CD4-positive, alpha-beta T cell treated with Interleukin-21 for 1 hour (primary cell): ENCODE measurements around the gene ST8SIA5.

Source experiments
- DNase-seq: peaks from one replicate; pipeline ENCODE4 v3.0.0-alpha.2; 2020

ST8SIA5 gene

DNA sequence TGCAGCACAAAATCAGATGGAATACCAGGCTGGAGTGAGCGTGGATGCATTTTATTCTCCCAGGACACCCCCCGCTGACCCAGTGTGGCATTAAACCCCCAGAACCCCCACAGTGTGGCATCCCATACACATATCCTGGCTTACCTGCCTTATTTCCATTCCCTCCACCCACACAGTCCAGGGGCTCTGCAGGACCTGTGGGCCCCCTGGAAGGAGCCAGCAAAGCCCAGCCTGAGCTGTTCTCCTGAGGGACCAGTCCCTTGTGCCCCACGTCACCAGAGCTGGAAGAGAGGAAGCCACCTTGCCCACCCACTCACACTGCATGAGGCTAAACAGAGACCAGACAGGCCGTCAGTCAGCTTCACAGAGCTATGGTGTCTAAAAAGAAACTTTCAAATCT lies 20.1 kb downstream of the ST8SIA5 start:
- DNase-seq, result no peak

DNA sequence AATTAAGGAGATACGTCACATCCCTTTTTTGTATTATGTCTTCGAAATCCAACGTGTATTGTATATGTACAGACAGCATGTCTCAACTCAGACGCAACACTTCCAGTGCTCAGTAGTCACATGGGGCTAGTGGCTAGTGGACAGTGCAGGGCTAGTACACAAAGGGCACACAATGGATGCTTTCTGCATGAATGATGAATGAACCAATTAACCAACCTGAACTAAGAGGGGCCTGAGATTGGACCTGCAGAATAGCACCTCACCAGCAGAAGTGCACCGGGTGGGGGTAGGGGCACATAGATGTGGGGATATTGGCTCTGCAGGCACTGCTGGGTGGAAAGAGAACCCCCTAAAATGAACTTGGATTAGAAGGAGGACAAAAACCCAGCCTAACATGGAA lies 20.7 kb downstream of the ST8SIA5 start:
- no peak for DNase-seq

DNA sequence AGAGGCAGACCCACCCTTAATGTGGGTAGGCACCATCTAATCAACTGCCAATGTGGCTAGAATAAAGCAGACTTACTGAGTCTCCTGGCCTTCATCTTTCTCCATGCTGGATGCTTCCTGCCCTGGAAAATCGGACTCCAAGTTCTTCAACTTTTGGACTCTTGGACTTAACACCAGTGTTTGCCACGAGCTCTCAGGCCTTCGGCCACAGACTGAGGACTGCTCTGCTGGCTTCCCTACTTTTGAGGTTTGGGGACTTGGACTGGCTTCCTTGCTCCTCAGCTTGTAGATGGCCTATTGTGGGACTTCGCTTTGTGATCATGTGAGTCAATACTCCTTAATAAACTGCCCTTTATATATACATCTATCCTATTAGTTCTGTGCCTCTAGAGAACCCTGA lies 21.9 kb downstream of the ST8SIA5 start:
- no peak for DNase-seq

DNA sequence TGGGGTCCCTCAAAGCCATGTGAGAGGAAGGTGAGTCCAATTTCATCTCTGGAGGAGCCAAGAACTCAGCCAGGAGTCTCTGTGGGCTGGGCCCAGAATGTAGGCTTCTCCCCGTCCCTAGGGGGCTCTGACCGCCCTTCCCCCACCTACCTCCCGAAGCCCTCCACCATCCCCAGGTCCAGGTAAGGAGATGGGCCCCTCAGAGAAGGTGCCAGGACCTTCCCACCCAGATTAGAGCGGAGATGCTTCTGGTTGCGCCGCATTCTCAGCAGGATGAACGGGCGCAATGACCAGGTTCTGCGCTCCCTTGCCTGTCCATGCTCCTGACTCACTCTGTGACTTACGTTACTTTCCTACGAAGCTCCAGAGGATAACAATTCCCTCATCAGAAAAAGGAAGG lies 23.0 kb downstream of the ST8SIA5 start:
- DNase-seq, result no peak

DNA sequence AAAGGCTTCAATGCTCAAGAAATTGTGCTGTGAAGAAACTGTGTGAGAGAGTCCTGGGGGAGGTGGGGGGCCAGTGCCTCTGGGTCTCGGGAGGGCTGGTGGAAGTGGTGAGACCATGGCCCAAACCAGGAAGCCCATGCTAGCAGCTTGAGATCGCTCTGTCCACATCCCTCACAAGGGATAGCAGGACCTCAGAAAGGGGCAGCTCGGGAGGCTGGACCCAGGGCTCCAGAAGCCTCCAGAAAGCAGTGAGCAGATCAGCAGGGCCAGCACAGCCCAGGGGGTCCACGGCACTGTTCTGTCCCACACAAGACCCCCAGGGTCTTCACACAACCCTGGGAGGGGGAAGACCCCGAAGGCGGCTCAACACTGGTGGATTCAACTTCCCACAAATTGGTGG lies 24.1 kb downstream of the ST8SIA5 start:
- DNase-seq, result no peak

DNA sequence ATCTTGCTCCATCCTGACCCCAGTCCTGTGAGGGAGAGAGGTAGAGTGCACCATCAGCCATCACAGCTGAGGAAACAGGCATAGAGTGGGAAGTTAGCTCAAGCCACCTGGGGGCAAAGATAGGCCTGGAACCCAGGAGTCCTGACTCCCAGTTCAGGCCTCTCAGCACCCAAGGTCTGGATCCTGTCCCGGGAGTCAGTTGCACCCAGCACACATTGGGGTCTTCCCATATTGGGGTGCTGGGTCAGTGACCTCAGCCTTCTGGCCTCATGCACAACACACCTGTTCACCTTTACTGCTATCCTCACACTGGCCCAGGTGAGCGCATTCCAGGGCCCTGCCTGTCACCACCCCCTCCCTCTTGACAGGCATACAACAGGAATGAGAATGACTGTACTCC lies 24.7 kb downstream of the ST8SIA5 start:
- no peak for DNase-seq

DNA sequence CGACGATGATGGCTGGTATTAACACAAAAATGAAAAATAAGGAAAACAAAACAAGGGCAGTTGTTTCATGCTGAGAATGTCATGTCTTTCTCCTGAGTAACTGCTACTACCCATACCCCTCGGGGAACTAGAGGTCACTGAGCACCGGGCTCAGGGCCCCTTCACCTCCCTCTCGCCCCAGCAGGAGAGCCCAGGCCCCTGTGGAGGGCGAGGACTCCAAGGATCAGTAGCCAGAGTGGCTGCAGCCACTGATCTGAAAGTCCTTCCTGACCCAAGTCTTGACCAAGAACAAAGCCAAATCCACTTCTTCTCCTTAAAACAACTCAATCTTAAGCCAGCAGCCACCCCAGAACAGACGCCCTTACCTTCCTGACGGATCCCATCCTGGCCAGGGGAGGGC lies 25.5 kb downstream of the ST8SIA5 start:
- DNase-seq, result no peak

DNA sequence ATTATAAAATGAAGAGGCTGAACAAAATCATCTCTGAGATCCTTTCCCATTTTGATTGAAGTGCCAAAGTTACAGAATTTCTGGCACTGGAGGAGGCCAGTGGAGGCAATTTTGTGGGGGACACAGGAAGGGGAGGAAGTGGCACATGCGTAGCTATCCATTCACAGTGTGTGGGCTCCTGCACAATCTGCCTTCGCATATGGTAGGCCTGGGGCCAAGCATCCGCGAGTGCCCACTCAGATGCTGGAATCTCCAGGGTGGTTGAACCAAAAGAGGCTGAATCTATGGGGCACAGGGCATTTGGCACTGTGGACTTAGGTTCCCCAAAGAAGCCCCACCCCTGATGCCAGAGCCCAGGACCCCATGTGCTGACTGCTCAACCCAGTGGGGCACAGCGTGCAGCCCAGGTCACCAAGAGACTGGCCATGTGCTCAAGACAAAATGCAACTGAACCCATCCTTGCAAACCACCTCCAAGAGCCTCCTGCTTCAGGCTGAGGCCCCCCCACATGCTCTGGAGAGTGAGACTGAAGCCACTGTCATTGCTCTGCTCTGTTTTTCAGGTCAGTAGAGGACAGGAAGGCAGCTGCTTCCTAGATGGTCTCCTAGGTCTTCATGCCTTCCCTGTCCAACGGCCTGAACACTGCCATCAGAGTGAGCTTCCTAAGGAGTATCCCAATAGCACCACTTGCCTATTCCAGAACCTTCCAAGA lies 28.5 kb downstream of the ST8SIA5 start:
- no peak for DNase-seq

DNA sequence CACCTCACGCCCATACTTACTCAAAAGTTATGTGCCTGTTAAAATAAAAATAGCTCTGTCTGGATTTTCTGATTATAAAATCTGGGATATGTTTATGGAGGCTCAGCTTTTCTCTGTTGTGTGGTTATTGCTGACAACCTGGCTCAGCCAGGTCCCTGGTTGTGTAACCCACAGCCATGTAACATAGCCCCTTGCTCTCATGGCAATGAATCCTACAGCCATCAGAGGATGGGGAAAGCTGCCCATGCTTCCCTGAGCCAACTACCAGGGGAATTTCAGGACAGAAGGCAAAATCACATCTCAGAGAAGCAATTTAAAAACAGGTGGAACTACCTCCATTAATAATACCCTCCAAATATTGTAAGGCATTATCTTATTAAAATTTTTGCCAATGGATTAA lies 29.7 kb downstream of the ST8SIA5 start:
- no peak for DNase-seq

DNA sequence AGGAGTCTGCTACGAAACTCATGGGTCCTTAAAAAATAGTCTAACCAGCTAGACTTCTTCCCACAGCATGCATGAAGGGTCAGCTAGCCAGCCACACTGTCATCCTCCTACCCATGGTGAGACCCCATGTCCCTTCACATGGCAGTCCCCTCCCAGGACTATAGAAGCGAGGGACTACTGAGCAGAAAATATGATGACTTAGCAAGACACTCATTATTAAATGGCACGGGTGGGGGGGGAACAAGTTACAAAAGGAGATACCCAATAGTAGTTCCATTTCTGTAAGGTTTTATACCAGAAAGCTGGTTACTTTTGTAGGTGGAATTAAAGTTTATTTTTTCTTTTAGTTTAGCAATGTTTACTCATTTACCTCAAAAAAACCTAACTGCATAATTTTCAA lies 31.5 kb downstream of the ST8SIA5 start:
- DNase-seq, result no peak

DNA sequence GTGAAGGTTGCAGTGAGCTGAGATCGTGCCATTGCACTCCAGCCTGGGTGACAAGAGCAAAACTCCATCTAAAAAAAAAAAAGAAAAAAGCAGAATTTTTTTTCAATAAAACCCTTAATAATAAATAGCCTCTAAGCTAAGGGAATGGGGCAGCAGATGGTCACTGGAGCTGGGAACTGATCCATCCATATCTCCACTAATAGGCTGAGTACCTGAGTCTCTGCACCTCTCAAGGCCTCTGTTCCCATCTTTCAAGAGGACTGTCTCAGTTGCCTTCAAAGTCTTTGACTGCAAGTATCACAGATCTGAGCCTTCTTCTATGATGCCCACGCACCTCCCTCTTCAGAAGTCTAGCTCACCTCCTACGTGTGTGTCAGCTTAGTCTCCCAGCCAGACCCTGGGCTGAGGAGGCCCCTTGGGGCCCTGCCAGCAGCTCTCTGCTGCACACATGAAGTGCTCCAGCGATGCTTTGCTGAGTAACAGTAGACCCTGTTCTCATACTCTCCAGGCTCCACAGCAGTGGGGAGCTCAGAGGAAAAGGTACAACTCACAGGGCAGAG lies 32.9 kb downstream of the ST8SIA5 start:
- no peak for DNase-seq

DNA sequence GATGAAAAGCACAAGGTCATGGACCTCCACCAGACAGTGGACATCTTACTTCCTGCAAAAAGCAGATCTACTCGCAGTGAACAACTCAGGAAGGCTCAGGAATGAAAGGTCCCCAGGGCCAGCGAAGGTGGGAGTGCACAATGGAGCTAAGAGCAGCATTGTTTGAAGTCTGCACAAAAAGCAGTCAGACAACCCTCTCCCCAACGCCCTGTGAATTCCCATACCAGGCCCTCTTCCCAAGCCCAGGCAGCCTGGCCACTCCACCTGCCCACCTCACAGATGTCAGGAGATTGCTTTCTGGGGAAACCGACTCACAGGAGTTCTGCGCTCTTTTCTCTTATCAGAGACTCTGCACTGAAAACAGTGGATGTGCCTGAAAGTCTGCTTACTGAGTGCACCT lies 34.8 kb downstream of the ST8SIA5 start:
- no peak for DNase-seq

DNA sequence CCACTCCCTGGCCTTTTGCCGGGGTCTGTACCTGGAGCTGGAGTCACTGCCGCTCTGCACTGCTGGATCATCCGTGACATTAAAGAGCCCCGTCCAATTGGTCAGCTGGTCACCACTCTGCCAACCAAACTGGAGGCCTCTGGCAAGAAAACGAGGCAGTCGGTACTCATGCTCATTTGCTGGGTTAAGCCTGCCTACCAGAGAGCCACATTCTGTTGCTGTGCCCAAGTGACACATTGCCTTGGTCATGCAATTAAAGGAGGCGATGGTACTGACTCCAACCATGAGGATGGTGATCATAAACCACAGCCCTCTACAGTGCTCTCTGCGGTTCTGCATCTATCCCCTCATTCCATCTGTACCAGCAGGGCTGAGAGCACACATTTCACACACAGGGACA lies 35.5 kb downstream of the ST8SIA5 start:
- DNase-seq, result no peak

DNA sequence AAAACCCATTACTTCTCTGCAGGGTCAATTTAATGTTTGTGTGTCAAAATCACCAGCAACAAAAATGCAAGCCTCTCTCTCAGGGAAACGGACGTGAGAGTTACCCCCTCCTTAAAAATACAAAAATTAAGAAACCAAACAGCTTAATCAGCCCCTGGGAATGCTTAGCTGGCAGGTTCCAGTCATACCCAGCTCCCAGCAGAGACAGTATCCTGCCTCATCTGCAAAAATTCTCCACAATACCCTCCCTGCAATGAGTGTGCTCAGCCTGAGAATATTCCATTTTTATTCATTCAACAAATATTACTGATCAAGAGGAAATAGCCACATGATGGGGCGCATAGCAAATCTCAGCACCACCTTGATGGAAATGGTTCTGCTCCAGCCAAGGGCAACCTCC lies 36.3 kb downstream of the ST8SIA5 start:
- no peak for DNase-seq

DNA sequence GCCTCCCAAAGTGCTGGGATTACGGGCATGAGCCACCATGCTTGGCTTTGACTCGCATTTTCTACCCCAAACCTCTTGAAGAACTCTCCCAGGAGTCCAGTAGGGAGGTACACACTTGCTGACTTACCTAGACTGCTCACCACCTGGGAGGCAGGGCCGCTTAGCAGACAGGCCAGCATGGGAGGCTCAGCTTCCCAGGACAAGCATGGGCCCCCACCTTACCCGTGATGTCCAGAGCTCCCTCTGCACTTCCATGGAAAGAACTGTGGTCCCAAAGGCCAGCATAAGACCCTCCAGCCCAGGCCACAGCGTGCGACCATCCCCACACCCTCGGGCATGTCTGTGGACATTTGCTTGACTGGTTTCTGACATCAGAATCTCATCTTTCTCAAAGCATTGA lies 36.8 kb downstream of the ST8SIA5 start:
- DNase-seq, result no peak

DNA sequence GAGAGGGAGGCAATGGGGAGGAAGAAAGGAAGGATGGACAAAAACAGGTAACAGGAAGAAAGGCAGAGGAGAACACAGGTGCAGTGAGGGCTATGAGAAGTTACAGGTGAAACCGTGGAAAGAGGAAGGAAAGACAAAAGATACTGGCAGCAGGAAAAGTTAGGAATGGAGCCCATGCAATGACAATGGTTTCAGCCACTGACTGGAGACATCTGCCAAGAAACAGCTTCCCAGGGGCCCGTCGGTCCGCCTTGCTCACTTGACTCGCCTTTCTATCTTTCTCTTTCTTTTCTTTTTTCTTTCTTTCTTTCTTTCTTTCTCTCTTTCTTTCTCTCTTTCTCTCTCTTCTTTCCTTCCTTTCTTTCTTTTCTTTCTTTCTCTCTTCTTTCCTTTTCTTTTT lies 37.5 kb downstream of the ST8SIA5 start:
- DNase-seq, result no peak

DNA sequence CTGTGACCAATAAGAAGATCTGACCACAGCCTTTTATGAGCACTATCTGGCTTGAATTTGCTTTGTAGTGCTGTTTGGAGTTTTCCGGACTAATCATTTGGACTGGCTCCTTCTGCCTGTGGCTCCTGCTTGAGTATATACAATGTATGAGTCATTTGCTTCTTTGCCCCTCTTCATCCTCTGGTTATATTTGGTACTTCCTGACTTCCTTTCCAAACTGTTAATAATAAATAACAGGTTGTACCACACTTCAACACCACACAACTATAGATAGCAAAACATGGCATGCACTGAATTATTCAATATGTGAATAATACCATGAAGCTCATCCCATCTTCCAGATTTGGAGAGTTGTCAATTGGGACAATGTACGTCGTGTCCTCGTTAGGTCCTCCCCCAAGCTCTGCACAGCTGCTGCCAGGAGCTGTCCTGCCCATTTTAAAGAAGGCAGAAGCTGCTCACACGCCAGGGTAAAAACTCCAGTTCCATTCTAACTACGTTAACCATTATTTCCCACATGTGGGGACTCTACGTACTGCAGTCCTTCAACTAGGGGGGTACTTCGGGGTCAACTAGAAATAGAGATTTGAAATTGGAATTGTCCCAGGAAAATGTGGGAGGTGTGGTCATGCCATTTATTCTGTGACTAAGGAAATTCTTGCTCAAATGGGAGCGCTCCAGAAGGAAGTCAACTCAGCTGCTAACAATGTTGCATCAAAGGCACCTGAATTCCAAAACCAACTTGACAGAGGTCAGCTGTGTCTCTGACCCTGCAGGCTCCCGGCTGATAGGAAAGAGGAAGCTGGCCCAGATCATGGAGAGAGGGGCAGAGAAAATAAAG lies 38.1 kb downstream of the ST8SIA5 start:
- no peak for DNase-seq

DNA sequence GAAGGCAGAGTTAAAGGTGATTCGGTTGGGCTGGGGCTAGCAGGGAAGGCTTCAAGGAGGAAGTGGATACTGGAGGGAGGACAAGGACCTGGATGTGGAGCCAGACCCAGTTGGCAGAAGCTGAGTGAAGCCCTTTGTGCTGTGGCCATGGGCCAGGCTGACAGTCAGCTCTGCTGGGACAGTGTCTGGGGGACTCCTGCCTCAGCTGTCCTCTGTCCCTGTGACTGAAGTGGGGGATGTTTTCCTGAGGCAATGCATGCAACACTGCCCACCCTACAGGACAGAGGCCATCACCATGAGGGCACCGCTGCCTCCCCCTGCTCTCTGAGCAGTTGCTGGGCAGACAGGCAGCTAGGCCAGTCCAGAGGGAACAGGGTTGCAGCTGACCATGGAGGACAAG lies 40.0 kb downstream of the ST8SIA5 start:
- DNase-seq, result no peak

DNA sequence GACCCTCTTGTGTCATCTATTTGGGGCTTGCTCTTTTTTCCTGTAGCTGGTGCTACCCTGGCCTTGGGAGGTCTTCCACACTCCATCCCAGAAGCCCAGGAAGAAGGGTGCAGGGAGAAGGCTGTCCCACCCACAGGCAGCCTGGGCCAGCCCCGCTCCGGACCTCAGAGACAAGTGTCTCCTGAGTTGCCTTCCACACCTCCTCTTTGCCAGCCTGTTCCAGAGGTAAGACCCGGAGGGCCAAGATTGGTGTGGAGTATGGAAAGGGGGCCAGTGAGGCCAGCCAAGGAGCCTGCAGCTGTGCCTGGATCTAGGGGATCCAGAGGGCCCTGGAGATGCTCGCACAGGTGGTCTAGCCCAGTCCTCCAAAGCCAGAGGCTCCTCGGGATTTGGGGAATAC lies 40.5 kb downstream of the ST8SIA5 start:
- DNase-seq, result no peak

DNA sequence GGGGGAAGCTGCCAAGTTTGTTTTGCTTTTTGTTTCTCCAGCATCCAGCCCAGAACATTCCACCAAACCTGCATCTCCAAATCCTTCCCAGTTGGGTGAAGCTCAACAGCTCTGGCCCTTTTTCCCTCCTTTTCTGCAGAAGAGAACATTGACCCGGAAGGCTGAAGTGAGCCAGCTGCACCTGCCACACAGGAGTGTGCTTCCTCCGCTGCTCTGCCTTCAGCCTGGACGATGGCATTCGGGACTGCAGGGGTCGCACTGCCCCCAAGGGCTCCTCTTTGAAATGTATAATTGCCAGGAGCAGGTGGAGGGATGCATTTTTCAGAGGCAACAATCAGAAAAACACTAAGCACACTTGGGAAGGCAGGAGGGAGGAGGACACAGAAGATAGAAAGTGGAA lies 41.8 kb downstream of the ST8SIA5 start:
- DNase-seq, result no peak

DNA sequence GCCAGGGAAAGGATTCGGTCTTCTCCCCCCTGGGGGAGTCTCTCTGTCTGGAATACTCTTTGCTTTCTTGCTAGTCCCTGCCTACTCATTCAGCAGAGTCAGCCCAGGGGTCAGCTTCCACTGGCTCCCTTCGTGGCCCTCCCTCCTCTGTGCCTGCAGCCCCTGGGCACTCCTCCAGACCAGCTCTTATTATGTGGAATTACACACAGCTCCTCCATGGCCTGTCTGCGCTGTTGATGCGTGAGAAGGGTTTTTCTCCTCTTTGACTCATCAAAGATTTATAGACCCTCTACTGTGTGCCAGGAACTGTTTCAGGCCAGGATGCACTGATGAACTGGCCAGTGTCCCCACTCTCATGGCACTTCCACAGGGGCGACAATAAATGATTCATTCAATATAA lies 44.4 kb downstream of the ST8SIA5 start:
- no peak for DNase-seq

DNA sequence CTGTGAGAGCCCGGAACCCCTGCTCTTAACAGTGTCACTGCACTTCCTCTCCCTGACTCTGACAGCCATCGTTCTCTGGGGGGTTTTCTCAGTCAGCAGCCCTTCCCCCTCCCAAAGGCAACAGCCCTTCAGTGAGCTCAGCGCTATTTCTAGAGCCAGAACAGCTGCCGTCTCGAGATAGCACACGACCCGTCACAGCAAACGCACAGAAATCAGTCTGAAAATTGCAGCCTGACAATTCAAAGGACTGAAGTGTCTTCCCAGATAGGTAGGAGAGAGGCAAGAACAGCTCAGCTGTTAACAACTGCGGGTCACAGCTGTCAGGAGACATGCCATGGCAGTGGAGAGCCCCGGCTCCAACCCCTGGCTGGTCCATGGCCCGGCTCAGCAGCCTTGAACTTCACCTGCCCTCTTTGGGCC lies 45.4 kb downstream of the ST8SIA5 start:
- DNase-seq, result no peak

DNA sequence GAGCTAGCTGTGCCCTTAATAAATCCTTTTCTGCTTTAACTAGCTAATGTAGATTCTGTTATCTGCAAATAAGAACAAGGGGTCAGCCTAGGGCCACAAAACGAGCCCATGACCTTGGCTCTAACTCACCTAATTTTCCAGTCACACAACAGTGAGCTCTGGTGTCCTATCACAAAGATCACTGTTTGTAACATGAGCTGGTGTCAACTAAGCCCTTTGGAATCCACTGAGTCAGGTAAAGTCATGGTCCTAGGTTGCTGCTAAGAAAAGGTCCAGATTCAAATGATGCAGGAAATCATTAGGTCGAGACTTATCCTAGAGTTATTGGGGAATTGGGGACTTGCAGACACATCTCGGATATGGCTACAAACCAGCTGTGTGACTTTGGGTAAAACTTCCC lies 49.9 kb downstream of the ST8SIA5 start:
- DNase-seq, result no peak

DNA sequence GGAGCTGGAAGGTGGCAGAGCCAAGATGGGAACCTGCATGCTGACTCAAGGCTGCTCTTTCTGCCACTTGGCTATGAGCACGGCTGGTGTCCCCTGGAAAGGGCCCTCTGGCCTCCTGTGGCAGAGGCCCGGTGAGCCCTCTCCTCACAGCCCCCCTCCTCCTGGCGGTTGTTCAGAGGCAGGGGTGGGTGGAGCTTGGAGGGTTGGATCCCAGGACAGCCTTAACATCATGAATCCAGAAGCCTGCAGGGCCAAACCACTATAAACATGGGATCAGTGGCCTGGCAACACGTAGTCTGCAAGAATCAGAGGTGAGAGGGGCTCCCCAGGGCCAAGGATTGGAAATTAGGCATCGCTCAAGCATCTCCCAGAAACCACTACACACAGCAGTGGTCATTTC lies 51.3 kb downstream of the ST8SIA5 start:
- DNase-seq, result no peak
